Stimulated activated CD8-positive, alpha-beta memory T cell treated with anti-CD3 and anti-CD28 coated beads, Interleukin-12 subunit alpha, Interleukin-12 subunit beta, amount 100 ng/mL, for 1 hour (primary cell): ENCODE measurements around the gene GNG7.
"Not testable (repeated sequence)": the region's sequence is repeated elsewhere in the genome, so short reads cannot be mapped to it uniquely, and the experiment has no call there.

Source experiments
- DNase-seq: peaks from one replicate; pipeline ENCODE4 v3.0.0-alpha.2; 2020; ENCODE audit warnings: low read depth

Gene GNG7

GRCh38 chr19:2726904-2727639, 24.6 kb upstream of the GNG7 start:
- DNase-seq, result no peak

- no peak for DNase-seq
Measured at GRCh38 chr19:2726160-2726855, 23.8 kb upstream of the GNG7 start.

- no peak for DNase-seq
Measured at GRCh38 chr19:2724148-2724557, 21.7 kb upstream of the GNG7 start.

- DNase-seq, result no peak
Measured at GRCh38 chr19:2723747-2724146, 21.3 kb upstream of the GNG7 start.

- DNase-seq, result no peak
Measured at GRCh38 chr19:2723345-2723715, 20.8 kb upstream of the GNG7 start.

- DNase-seq, result no peak
Measured at GRCh38 chr19:2722541-2723344, 20.2 kb upstream of the GNG7 start.

GRCh38 chr19:2721570-2722540, 19.4 kb upstream of the GNG7 start:
- no peak for DNase-seq

GRCh38 chr19:2720777-2721569, 18.5 kb upstream of the GNG7 start, which contains the start of gene DIRAS1:
Gene DIRAS1, minus strand, starts transcription at chr19:2721372. Its CDS starts 3,566 bp downstream, at chr19:2717806.
- DNase-seq, result no peak

GRCh38 chr19:2719920-2720776, 17.7 kb upstream of the GNG7 start:
- DNase-seq, result no peak

GRCh38 chr19:2719232-2719735, 16.8 kb upstream of the GNG7 start:
- DNase-seq, result no peak

- DNase-seq, result no peak
Measured at GRCh38 chr19:2717638-2718541, 15.4 kb upstream of the GNG7 start.

GRCh38 chr19:2716722-2717637, 14.5 kb upstream of the GNG7 start:
- no peak for DNase-seq

- no peak for DNase-seq
Measured at GRCh38 chr19:2716275-2716650, 13.8 kb upstream of the GNG7 start.

GRCh38 chr19:2715470-2716274, 13.2 kb upstream of the GNG7 start:
- DNase-seq, result no peak

GRCh38 chr19:2714531-2715269, 12.2 kb upstream of the GNG7 start:
- no peak for DNase-seq

- DNase-seq, result not testable (repeated sequence)
Measured at GRCh38 chr19:2714102-2714501, 11.6 kb upstream of the GNG7 start.
